Nephron (organoid): ENCODE data around the gene SSPN.

Source experiments
- H3K27ac Mint-ChIP-seq, 3 experiments: 2 replicates each; pipeline ENCODE4 v1.8.0; 2020; ENCODE audit warnings: mixed read lengths in 3 of 3, mild to moderate bottlenecking in 2 of 3, moderate library complexity in 1 of 3
- H3K27me3 Mint-ChIP-seq: 2 replicates; pipeline ENCODE4 v1.8.0; 2021; ENCODE audit warnings: low read depth, mild to moderate bottlenecking, moderate library complexity, mixed read lengths
- H3K36me3 Mint-ChIP-seq: 2 replicates; pipeline ENCODE4 v1.8.0; 2020; ENCODE audit warnings: low read depth, mixed read lengths
- H3K4me1 Mint-ChIP-seq: 2 replicates; pipeline ENCODE4 v1.8.0; 2020; ENCODE audit warnings: mixed read lengths
- H3K4me3 Mint-ChIP-seq, 3 experiments: 2 replicates each; pipeline ENCODE4 v1.8.0; 2020; ENCODE audit warnings: mild to moderate bottlenecking in 3 of 3, mixed read lengths in 3 of 3, moderate library complexity in 2 of 3
- H3K9me3 Mint-ChIP-seq: 2 replicates; pipeline ENCODE4 v1.8.0; 2020; ENCODE audit warnings: mixed read lengths
- TF ChIP-seq, protein P1 (sequence below), 3 experiments: fragments of 200-600 bp; sonication (generic); IDR thresholded peaks; one replicate each; pipeline ENCODE4 v1.5.0; 2021; ENCODE audit warnings: antibody characterized with exemption in 3 of 3; ENCODE audit not compliant: unreplicated experiment in 3 of 3

The SSPN gene

DNA sequence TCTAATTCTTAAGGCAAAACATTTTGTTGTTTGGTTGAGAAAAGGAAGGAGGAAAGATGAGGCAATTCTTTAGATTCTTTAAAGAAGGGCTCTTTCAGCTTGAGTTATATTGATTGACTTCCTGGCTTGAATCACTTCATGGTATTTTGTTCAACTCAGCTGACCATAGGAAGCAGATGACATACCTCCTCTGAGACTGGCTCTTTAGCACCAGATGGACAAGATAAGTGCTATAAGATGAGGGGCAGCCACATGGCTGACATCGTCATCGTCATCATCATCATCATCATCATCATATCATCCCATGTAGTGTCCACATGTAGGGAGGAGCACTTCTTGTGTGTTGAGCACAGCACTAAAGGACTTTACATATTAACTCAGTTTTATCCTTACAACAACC is 81.3 kb downstream of the SSPN start:
- TF ChIP-seq, protein P1, sequence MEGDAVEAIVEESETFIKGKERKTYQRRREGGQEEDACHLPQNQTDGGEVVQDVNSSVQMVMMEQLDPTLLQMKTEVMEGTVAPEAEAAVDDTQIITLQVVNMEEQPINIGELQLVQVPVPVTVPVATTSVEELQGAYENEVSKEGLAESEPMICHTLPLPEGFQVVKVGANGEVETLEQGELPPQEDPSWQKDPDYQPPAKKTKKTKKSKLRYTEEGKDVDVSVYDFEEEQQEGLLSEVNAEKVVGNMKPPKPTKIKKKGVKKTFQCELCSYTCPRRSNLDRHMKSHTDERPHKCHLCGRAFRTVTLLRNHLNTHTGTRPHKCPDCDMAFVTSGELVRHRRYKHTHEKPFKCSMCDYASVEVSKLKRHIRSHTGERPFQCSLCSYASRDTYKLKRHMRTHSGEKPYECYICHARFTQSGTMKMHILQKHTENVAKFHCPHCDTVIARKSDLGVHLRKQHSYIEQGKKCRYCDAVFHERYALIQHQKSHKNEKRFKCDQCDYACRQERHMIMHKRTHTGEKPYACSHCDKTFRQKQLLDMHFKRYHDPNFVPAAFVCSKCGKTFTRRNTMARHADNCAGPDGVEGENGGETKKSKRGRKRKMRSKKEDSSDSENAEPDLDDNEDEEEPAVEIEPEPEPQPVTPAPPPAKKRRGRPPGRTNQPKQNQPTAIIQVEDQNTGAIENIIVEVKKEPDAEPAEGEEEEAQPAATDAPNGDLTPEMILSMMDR (IDR thresholded peaks at IDR 0.05; ENCODE audit: unreplicated experiment in 3 of 3): no peak
- Mint-ChIP-seq H3K4me3 (no peak overlapping the region), H3K4me1 (peaks cover 39% of the 10 kb centered on the region), H3K36me3 (no peaks in the 10 kb centered on the region), H3K27me3 (peaks cover 9% of the 10 kb centered on the region), H3K9me3 (no peaks in the 10 kb centered on the region), H3K27ac (no peak overlapping the region)

DNA sequence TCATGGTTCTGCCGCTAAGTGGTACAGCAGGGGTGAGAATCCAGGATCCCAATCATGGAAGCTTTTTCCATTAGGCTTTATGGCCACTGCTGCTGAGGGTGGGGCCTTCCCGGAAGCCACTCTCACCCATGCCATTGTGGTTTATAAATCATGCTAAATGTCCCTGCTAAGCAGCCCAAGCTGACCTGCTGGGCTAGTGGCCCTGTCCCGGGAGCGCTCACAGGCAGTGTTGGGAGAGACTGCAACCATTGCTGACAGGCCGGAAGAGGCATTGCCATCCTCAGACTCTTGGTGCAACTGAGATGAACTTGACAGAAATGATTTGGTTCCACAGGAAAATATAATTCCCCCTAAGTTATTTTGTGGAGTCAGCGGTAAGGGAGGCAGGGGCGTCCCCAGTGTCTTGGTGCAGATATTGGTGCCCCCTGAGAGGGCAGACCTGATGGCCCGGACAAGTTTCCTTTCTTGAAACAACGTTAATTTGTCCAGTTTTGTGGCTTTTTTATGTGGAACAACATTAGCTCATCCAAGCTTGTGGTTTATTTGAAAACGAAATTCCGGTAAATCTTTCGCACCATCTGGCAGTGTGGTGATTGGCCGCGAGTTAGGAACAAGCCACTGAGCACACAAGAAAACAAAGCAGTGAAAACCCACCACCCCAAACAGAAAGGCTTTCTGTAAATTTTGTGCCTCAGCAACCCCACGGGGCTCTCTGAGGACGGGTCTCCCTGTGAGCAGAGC is 82.3 kb downstream of the SSPN start:
- TF ChIP-seq, protein P1 (IDR thresholded peaks at IDR 0.05; ENCODE audit: unreplicated experiment in 3 of 3): no peak
- Mint-ChIP-seq H3K27me3 (peaks cover 9% of the 10 kb centered on the region), H3K9me3 (no peaks in the 10 kb centered on the region), H3K36me3 (no peaks in the 10 kb centered on the region), H3K4me1 (peaks cover 29% of the 10 kb centered on the region), H3K4me3 (no peak overlapping the region), H3K27ac (no peak overlapping the region)

DNA sequence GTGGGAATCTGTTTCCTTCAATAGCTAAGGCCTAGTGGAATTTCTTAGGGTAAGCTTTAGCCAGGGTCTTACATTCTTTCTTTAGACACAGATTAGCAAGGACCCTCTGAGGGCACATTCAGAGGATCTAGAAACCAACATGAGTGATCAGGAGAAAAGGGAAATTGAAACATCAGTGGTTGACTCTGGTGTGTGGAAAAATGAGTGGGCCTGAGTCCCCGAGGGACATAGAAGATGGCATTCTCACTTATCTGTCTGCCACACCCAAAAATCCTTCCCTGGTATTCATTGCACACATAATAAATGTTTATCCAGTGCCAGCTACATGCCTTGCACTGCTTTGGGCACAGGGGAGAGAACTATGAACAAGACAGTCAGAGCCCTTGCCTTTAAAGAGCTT is 82.9 kb downstream of the SSPN start:
- Mint-ChIP-seq H3K4me3 (no peak overlapping the region), H3K9me3 (no peaks in the 10 kb centered on the region), H3K27me3 (peaks cover 9% of the 10 kb centered on the region), H3K36me3 (no peaks in the 10 kb centered on the region), H3K4me1 (peaks cover 23% of the 10 kb centered on the region), H3K27ac (no peak overlapping the region)
- TF ChIP-seq, protein P1 (IDR thresholded peaks at IDR 0.05; ENCODE audit: unreplicated experiment in 3 of 3): no peak

DNA sequence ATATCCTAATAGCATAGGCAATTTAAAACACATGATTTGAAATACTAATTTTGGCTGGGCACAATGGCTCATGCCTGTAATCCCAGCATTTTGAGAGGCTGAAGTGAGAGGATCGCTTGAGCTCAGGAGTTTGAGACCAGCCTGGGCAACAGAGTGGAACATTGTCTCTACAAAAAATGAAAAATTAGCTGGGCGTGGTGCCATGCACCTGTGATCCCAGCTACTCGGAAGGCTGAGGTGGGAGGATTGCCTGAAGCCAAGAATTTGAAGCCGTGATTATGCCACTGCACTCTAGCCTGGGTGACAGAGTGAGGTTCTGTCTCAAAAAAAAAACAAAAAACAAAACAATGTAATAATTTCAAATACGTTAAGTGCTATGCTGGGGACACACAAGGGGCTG is 83.3 kb downstream of the SSPN start:
- no peaks in the 10 kb centered on the region for H3K9me3 Mint-ChIP-seq
- H3K27ac Mint-ChIP-seq: no peak overlapping the region
- H3K4me1 Mint-ChIP-seq: peaks cover 19% of the 10 kb centered on the region
- H3K36me3 Mint-ChIP-seq: no peaks in the 10 kb centered on the region
- no peak overlapping the region for H3K4me3 Mint-ChIP-seq
- peaks cover 9% of the 10 kb centered on the region for H3K27me3 Mint-ChIP-seq
- TF ChIP-seq, protein P1 (IDR thresholded peaks at IDR 0.05; ENCODE audit: unreplicated experiment in 3 of 3): no peak

DNA sequence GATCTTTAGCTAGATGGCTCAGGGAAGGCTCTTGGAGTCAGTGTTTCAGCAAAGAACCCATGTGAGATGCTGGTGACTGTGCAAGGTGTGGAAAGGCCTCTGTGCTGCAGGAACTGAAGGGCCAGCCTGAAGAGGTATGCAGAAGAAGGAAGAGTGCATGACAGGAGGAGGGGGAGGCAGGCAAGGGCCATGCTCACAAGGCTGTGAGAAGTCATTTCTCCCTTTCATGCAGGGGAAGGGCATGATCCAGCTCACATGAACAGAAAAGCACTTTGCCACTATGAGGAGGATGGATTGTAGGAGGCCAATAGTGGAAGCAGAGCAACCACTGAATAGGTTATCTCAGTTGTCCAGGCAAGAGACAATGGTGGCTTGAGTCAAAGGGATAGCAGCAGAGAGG is 83.7 kb downstream of the SSPN start:
- TF ChIP-seq, protein P1 (IDR thresholded peaks at IDR 0.05; ENCODE audit: unreplicated experiment in 3 of 3): no peak
- Mint-ChIP-seq H3K9me3 (no peaks in the 10 kb centered on the region), H3K36me3 (no peaks in the 10 kb centered on the region), H3K27ac (no peak overlapping the region), H3K27me3 (peaks cover 9% of the 10 kb centered on the region), H3K4me3 (no peak overlapping the region), H3K4me1 (peaks cover 15% of the 10 kb centered on the region)

DNA sequence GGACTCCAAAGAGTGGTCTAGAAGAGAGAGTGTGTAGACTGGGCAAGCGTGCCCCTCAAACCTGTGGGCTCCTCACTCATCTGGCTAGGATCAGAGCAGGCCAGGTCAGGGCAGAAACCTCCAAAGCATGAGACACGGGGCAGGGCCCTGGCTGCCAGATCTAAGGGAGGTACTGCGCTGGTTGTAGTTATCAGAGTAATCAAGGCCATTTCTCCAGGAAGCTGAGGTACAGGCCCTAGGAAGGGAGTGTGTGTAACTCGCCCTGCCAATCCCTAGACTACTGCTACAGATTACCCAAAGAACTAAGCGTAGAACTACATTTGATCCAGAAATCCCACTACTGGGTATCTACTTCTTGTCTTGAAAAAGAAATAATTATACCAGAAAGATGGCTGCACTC is 84.5 kb downstream of the SSPN start:
- no peak overlapping the region for H3K27ac Mint-ChIP-seq
- no peaks in the 10 kb centered on the region for H3K36me3 Mint-ChIP-seq

More for the DNA sequence above, 84.5 kb downstream of the SSPN start:
- no peak overlapping the region for H3K4me3 Mint-ChIP-seq
- H3K4me1 Mint-ChIP-seq: peaks cover 7% of the 10 kb centered on the region
- peaks cover 9% of the 10 kb centered on the region for H3K27me3 Mint-ChIP-seq
- TF ChIP-seq, protein P1 (IDR thresholded peaks at IDR 0.05; ENCODE audit: unreplicated experiment in 3 of 3): no peak
- no peaks in the 10 kb centered on the region for H3K9me3 Mint-ChIP-seq
